HUDEP-2 (cell line): Measurements from ENCODE around the gene NAT8L.
A peak's percentile ranks its signal among the peaks of the same experiment; 100 is the strongest.

Experiments used
- DNase-seq, 76 experiments: peaks; one replicate each; lab custom pipeline; 2025; ENCODE audit not compliant: unreplicated experiment in 76 of 76; lab: John Stamatoyannopoulos, UW

The NAT8L gene

GRCh38 chr4:2062808-2063524 is 3.8 kb downstream of the NAT8L start:
- DNase-seq: no peak

- no peak for DNase-seq
Observed at GRCh38 chr4:2063557-2064275, 4.6 kb downstream of the NAT8L start.

GRCh38 chr4:2064276-2064991 is 5.3 kb downstream of the NAT8L start:
- peak in 27 of 76 experiments; percentile 4 to 73 (median 27) for DNase-seq

GRCh38 chr4:2065106-2065930 is 6.2 kb downstream of the NAT8L start:
- no peak for DNase-seq

GRCh38 chr4:2066011-2066551 is 7.0 kb downstream of the NAT8L start:
- DNase-seq: no peak

- DNase-seq: no peak
Observed at GRCh38 chr4:2066571-2067445, 7.7 kb downstream of the NAT8L start.

GRCh38 chr4:2067446-2068197 is 8.5 kb downstream of the NAT8L start:
- no peak for DNase-seq

- no peak for DNase-seq
Observed at GRCh38 chr4:2068198-2068470, 9.0 kb downstream of the NAT8L start.

- no peak for DNase-seq
Observed at GRCh38 chr4:2068566-2068965, 9.4 kb downstream of the NAT8L start.

- DNase-seq: no peak
Observed at GRCh38 chr4:2069161-2069971, 10.2 kb downstream of the NAT8L start.

- DNase-seq: no peak
Observed at GRCh38 chr4:2069986-2070385, 10.9 kb downstream of the NAT8L start.

- no peak for DNase-seq
Observed at GRCh38 chr4:2070421-2071251, 11.5 kb downstream of the NAT8L start.

- DNase-seq: no peak
Observed at GRCh38 chr4:2071252-2071911, 12.3 kb downstream of the NAT8L start.

GRCh38 chr4:2071912-2072867 is 13.1 kb downstream of the NAT8L start:
- no peak for DNase-seq

- no peak for DNase-seq
Observed at GRCh38 chr4:2072971-2073807, 14.1 kb downstream of the NAT8L start.
